NCI-H524 treated with DMSO at 0.1 percent for 48 hours (cell line): ENCODE results near the gene MROH2A.
"Not testable (repeated sequence)": the region's sequence is repeated elsewhere in the genome, so short reads cannot be mapped to it uniquely, and the experiment has no call there.

Experiments used
- DNase-seq: peaks from one replicate; lab custom pipeline; 2025; lab: John Stamatoyannopoulos, UW

The MROH2A gene, protein sequence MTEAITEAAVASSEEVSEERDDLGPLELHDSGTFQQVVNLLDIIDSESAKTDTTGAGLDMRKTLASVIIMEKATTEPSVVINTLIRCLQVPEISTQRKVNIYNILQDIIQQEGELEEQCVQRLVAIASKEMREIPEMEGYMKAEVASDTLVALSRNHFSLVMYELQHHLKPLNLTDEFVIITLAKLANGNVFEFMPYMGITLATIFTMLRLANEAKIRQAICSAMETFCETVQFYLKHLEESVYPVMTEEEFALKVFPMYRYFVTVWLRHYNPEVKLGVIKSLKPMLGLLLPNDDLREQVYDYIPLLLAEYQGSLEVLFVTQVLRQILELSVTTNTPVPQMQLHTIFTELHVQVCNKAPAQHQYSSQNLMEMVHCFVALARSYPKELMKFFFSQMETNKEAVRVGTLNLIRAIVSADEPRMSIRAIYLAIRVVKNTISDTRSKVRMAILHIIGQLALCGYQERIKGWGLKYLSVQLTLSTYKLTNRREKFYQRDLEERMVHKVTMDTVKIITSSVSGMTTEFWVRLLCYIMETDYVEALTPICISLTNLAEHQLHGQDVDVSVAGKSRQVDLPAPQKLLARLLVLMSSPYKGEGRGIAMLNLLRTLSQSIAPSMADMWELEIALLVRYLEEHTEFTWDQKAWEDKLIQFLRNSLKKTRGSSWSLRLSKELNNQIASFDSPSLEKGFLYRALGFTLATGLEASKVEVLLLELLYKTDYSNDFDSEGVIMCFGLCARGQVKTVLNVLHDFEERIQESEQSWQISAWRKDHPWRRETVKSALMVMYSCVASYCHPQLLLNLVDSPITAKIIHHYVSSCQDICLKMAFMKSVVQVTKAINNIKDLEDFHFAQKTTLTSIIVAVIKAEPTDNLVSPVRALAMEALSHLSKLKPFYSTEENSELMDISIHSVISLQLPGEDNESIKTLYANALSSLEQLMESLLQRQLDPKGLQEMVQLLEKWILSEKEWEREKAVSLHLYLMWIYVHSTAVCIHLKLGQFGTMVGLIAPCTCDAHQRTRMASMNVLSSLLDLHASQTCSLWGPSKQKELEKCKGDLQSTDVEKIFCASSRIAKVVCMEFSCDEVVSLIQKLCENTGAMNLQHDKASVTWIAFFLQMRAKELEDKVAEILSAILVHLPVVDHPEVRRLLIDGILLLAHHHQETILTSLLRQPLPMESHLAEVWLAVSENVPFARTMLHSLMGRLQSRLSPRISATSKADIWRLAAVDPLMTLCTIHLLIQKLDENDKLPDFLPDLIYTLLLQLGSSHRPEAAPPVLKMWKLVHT (N-terminal part only)

DNA sequence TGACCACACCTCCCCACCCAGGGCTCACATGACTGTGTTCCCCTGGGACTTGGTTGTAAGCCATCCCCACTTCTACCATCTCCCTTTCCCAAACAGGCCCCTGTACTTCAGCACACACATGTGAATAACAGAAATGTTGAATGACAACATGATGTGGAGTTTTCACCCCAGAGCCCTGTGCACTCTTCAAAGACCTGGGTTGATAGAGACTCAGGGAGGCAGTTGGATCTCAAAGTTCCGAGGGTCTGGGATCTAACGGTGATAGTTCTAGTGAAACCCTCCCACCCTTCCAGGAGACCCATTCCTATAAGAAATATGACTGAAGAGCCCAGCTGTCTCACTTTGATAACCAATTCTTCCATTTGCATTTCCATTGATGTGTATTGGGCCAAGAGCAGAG lies at the start of gene MROH2A:
TSS of gene MROH2A (plus strand) at position 301 of the 400 bp plus-strand sequence. CDS start 1,029 bp downstream, outside the sequence.
- no peak for DNase-seq

DNA sequence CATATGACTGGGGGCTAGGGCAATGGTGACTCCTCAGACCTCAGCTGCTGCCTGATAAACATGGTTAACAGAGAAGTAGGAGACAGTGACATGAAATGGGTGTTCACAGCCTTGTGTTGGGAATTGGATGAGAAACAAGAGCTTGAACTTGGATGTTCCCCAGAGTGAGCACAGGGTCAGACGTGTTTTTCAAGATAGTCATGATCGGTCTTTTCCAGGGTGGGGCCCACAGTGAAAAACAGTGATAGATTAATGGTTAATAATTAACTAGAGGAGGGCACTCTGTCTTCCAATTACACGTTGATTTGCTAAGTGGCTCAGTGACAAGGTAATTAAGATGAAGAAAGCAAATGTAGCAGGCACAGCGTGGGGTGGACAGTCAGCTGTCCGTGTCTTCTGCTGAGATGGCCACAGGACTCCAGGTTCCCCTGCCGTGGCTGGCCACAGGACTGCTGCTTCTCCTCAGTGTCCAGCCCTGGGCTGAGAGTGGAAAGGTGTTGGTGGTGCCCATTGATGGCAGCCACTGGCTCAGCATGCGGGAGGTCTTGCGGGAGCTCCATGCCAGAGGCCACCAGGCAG lies 49.3 kb upstream of the MROH2A start, which contains the start of gene UGT1A3:
TSS of gene UGT1A3 (plus strand) at position 320 of the 579 bp plus-strand sequence. CDS start at position 405, 85 bp downstream.
- no peak for DNase-seq

DNA sequence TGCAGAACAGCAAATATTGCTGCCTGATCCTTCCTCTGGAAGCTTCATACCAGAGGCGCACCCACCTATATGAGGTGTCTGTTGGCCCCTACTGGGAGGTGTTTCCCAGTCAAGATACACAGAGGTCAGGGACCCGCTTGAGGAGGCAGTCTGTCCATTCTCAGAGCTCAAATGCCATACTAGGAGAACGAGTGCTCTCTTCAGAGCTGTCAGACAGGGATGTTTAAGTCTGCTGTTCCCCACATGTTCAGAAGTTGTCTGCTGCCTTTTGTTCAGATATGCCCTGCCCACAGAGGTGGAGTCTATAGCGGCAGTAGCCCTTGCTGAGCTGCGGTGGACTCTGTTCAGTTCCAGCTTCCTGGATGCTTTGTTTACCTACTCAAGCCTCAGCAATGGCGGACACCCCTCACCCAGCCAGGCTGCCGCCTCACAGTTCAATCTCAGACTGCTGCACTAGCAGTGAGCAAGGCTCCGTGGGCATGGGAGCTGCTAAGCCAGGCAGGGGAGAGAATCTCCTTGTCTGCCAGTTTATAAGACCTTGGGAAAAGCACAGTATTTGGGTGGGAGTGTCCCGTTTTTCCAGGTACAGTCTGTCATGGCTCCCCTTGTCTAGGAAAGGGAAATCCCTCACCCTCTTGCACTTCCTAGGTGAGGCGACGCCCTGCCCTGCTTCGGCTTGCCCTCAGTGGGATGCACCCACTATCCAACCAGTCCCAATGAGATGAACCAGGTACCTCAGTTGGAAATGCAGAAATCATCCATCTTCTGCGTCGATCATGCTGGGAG lies 41.1 kb upstream of the MROH2A start:
- DNase-seq = not testable (repeated sequence)

DNA sequence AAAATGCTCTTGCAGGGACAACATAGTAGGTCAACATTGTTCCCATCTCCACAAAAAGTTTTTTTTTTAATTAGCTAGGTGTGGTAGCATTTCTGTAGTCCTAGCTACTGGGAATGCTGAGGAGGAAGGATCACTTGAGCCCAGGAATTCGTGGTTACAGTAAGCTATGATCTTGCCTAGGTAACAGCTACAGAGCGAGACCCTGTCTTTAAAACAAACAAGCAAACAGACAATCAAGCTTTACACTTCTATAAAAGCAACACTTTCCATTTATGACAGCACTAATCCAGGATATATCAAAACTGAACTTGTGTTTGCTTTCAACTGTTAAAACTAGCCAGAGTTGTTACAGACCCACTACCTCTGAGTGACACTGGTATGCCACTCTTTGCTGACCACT lies 37.3 kb upstream of the MROH2A start:
- DNase-seq = no peak

DNA sequence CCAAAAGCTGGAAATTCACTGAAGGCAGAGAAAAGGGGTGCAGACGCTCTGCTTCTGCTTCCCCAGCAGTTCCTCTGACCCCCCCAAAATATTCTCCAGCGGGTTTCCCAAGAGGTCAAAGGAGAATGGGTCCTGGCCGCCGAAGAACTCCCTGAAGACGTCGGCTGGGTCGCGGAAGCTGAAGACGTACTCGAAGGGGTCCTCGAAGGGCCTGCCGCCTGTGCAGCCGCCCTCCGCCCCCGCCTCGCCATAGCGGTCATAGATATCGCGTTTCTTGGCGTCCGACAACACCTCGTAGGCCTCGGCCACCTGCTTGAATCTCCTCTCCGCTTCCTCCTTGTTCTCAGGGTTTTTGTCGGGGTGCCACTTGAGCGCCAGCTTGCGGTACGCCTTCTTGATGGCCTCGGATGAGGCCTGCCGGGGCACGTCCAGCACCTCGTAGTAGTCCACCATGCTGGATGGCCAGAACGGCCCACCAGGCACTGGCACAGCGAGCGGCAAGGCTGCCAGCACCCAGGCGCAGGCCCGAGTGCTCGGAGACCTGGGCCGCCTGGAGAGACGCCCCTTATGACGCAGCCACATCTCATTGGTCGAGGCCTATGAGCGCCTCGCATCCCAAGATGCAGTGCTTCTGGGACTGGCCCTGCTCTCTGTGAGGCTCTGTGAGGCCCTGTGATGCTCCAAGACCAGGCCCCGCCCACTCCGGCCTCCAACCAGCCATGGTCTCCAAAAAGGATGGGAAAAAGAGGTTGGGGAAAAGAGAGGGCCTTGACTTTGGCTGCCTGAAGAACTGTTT lies 34.5 kb upstream of the MROH2A start:
- DNase-seq = no peak

DNA sequence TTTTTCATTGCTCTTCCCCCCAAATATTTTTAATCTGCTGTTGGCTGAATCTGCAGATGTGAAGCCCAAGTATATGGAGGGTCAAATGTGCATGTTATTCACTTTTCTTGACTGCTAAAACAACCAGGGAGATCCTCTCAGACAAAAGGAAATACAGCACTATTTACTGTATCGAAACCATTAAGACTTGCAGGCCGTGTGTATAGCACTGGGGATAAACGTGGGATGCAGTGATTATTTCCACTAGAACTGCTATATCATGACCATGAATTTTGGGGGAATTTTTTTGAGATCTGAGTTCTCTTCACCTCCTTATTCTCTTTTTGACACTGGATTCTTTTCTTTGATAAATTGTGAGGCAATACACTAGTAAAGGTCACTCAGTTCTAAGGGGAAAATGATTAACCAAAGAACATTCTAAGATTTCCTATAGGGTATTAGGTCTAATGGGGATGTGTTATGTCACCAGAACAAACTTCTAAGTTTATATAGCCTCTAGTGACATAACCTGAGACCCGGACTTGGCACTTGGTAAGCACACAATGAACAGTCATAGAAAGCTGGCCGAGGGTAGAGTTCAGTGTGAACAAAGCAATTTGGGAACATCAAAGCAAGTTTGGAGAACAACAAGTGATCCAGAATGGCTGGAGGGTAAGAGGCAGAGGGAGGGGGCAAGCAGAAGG lies 32.9 kb upstream of the MROH2A start:
- DNase-seq = no peak

DNA sequence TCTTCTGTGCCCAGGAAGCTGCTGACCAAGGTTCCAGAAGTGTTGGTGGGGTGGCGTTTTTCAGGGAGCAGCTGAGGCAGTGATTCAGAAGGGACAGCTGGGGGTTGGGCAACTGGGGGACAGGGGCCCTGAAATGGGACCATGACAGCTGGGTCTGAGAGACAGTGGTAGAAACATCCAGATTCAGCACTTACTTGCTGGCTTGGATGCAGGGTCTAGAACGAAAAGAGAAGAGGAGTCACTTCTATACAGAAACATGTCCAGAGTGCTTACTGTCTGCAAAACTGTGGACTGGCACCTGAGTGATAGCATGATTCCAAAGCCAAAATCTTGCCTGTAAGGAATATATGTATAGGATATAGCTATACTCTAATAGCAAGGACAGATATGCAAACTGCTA lies 32.3 kb upstream of the MROH2A start:
- not testable (repeated sequence) for DNase-seq

DNA sequence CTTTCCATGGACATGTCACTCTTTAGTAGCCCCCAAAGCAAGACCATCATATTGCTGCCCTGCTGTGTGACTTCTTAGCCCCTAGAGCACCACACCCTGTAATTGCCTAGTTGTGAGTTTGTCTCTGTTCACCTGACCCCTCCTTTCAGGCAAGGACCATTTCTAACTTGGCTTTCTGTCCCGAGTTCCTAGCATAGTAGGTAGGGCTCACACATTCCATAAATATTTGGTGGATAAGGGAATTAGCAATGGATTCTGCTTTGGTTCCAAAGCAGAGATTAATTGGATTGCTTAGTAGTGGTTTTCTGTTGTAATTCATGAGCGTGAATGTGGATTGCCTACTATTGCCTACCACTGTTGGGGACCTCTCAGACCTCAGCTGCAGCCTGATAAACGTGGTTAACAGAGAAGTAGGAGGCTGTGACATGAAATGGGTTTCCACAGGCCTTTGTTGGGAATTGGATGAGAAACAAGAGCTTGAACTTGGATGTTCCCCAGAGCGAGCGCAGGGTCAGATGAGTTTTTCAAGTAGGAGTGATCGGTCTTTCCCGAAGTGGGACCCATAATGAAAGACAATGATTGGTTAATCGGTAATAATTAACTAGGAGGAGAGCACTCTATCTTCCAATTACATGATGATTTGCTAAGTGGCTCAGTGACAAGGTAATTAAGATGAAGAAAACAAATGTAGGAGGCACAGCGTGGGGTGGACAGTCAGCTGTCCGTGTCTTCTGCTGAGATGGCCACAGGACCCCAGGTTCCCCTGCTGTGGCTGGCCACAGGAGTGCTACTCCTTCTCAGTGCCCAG lies 31.5 kb upstream of the MROH2A start:
- DNase-seq = no peak

DNA sequence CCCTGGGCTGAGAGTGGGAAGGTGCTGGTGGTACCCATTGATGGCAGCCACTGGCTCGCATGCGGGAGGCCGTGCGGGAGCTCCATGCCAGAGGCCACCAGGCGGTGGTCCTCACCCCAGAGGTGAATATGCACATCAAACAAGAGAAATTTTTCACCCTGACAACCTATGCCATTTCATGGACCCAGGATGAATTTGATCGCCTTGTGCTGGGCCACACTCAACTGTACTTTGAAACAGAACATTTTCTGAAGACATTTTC lies 30.9 kb upstream of the MROH2A start:
- DNase-seq = no peak

DNA sequence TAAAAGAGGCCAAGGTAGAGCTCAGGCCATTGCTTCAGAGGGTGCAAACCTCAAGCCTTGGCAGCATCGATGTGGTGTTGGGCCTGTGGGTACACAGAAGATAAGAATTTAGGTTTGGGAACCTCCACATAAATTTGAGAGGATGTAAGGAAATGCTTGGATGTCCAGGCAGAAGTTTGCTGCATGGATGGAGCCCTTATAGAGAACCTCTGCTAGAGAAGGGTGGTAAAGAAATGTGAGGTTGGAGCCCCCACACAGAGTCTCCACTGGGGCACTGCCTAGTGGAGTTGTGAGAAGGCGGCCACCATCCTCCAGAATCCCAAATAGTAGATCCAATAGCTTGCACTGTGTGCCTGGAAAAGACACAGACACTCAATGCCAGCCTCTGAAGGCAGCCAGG lies 27.4 kb upstream of the MROH2A start:
- not testable (repeated sequence) for DNase-seq

DNA sequence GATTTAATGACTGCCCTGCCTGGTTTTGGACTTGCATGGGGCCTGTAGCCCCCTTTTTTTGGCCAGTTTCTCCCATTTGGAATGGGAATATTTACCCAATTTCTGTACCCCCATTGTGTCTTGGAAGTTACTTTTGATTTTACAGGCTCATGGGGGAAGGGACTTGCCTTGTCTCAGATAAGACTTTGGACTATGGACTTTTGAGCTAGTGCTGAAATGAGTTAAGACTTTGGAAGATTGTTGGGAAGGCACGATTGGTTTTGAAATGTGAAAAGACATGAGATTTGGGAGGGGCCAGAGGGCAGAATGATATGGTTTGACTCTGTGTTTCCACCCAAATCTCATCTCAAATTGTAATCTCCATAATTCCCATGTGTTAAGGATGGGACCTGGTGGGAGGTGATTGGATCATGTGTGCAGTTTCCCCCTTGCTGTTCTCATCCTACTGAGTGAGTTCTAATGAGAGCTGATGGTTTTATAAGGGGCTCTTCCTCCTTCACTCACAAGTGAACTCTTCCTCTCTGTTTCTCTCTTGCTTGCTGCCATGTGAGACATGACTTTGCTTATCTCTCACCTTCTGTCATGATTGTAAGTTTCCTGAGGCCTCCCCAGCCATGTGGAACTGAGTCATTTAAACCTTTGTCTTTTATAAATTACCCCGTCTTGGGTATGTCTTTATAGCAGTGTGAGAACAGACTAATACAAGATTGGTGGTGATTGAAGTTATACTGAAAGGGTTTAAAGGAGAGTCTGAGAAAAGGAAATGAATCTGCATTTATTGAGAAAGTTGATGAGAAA lies 26.7 kb upstream of the MROH2A start:
- not testable (repeated sequence) for DNase-seq

DNA sequence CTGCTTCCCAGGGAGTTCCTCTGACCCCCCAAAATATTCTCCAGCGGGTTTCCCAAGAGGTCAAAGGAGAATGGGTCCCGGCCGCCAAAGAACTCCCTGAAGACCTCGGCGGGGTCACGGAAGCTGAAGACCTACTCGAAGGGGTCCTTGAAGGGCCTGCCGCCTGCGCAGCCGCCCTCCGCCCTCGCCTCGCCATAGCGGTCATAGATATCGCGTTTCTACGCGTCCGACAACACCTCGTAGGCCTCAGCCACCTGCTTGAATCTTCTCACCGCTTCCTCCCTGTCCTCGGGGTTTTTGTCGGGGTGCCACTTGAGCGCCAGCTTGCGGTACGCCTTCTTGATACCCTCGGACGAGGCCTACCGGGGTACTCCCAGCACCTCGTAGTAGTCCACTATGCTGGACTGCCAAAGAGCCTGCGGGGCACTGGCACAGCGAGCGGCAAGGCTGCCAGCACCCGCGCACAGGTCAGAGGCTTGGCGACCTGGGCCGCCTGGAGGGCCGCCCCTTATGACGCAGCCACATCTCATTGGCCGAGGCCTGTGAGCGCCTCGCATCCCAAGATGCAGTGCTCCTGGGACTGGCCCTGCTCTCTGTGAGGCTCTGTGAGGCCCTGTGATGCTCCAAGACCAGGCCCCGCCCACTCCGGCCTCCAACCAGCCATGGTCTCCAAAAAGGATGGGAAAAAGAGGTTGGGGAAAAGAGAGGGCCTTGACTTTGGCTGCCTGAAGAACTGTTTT lies 23.1 kb upstream of the MROH2A start:
- DNase-seq = no peak

DNA sequence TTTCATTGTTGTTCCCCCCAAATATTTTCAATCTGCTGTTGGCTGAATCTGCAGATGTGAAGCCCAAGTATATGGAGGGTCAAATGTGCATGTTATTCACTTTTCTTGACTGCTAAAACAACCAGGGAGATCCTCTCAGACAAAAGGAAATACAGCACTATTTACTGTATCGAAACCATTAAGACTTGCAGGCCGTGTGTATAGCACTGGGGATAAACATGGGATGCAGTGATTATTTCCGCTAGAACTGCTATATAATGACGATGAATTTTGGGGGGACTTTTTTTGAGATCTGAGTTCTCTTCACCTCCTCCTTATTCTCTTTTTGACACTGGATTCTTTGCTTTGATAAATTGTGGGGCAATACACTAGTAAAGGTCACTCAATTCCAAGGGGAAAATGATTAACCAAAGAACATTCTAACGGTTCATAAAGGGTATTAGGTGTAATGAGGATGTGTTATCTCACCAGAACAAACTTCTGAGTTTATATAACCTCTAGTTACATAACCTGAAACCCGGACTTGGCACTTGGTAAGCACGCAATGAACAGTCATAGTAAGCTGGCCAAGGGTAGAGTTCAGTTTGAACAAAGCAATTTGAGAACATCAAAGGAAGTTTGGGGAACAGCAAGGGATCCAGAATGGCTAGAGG lies 21.6 kb upstream of the MROH2A start:
- no peak for DNase-seq

DNA sequence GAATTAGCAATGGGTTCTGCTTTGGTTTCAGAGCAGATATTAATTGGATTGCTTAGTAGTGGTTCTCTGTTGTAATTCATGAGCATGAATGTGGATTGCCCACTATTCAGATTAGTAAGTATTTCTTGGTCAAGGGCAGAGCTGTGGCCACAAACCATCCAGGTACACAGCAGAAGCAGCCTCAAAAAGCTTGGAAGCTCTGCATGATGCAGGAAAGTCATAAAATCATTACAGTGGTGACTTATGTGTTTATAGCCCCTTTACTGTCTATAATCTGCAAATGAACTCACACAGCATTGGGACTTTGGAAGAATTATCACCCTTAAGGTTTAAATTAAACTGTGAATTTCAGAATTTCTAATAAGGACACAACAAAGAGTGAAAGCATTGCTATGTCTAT lies 20.0 kb upstream of the MROH2A start:
- DNase-seq = no peak

DNA sequence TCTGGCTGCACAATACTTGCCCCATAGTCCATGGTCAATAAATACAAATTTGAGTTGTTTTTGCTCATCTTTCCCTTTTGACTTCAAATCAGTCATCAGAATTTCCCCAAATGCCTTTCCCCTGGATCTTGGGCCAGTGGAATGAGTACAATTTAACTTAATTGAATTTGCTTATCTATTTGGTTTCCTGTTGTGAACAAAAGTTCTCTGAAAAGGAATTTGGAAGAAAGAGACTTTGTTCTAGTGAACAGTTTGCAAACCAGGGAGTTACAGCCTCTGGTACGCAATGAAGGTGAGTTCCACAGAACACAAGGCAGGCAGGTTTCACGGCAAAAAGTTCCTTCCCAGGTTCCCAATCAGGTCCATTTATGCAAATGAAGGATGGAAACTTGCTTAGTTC lies 19.3 kb upstream of the MROH2A start:
- DNase-seq = no peak

DNA sequence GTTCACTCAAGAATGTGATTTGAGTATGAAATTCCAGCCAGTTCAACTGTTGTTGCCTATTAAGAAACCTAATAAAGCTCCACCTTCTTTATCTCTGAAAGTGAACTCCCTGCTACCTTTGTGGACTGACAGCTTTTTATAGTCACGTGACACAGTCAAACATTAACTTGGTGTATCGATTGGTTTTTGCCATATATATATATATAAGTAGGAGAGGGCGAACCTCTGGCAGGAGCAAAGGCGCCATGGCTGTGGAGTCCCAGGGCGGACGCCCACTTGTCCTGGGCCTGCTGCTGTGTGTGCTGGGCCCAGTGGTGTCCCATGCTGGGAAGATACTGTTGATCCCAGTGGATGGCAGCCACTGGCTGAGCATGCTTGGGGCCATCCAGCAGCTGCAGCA lies 18.1 kb upstream of the MROH2A start, which contains the start of gene UGT1A1:
TSS of gene UGT1A1 (plus strand) at position 228 of the 400 bp plus-strand sequence. CDS start at position 246, 18 bp downstream.
- DNase-seq = no peak
